Measurements from ENCODE around the gene CMTM2. TPM values are rescaled to one million over a fixed set of nuclear protein-coding genes. Genes with fewer than 3 reads are reported as not detected.
A peak's percentile ranks its signal among the peaks of the same experiment; 100 is the strongest.

CMTM2 gene
- total and polyA plus RNA-seq, 9 of the 15 experiments (the other 6 are each of a cell fraction or from before 2014, with no cell fraction given) = not detected

GRCh38 chr16:66552286-66553177, 26.7 kb upstream of the CMTM2 start, which contains the start of gene CKLF (continued):
- TF ChIP-seq ZNF609 (CRISPR knock-in tag; IDR thresholded peaks at IDR 0.05; ENCODE audit: borderline replicate concordance) (peak; percentile 82; the same call in 1 of the 2 replicates), NCOR1 (IDR thresholded peaks at IDR 0.05) (no peak), ZBTB12 (CRISPR knock-in tag; IDR thresholded peaks at IDR 0.05) (no peak), ZBTB1 (CRISPR knock-in tag; IDR thresholded peaks at IDR 0.05; ENCODE audit: borderline replicate concordance, low read depth) (peak; percentile 90), ZNF175 (CRISPR knock-in tag; IDR thresholded peaks at IDR 0.05; ENCODE audit: low read depth) (0 out of 2 replicates have a peak, but pooled peaks have one; percentile 47), NCOA6 (IDR thresholded peaks at IDR 0.05) (no peak), SRSF1 (IDR thresholded peaks at IDR 0.05; ENCODE audit: low read depth, low read length) (no peak), DEAF1 (CRISPR knock-in tag; IDR thresholded peaks at IDR 0.05) (no peak), PTRF (tag; IDR thresholded peaks at IDR 0.05) (no peak), NR1H2 (CRISPR knock-in tag; IDR thresholded peaks at IDR 0.05) (no peak; the same call in 1 of the 2 replicates), LEF1 (IDR thresholded peaks at IDR 0.05) (peak; percentile 35; the same call in 1 of the 2 replicates), ZNF780A (CRISPR knock-in tag; IDR thresholded peaks at IDR 0.05) (no peak), ZNF511 (CRISPR knock-in tag; IDR thresholded peaks at IDR 0.05) (peak; percentile 98), PYGO2 (tag; IDR thresholded peaks at IDR 0.05) (no peak), TCF3 (CRISPR knock-in tag; IDR thresholded peaks at IDR 0.05) (peak; percentile 40; the same call in 1 of the 2 replicates), CGGBP1 (CRISPR knock-in tag; IDR thresholded peaks at IDR 0.05) (no peak), RNF2 (IDR thresholded peaks at IDR 0.05) (peak; percentile 95), RBM22 (IDR thresholded peaks at IDR 0.05; ENCODE audit: low read depth, low read length, poor library complexity, severe bottlenecking) (no peak)

Data from K562 (cell line).